ENCODE data around the gene DMAC2.
"Not testable (repeated sequence)": the region's sequence is repeated elsewhere in the genome, so short reads cannot be mapped to it uniquely, and the experiment has no call there.

DMAC2 gene

DNA sequence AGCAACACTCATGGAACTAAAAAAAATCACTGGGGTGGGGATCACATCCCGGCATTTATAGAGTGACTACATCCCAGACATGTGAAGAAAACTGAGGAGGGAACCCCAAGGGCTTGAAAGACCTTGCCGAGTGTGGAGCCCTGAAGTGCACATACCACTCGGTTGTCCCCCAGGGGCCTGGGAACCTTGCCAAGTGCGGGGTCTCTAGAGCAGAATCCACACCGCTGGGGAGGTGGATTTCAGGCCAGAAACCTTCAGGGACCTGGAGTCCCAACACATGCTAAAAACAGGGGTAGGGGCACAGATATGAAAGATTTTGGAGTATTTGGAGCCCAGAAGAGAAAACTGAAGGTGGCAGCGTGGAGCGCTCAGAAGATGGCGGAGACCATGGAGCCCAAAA lies 38.5 kb upstream of the DMAC2 start:
- H3K79me2 ChIP-seq (ENCODE audit: insufficient read depth, low read length), result no peaks in the 10 kb centered on the region
- no peaks in the 10 kb centered on the region for H3K9me2 ChIP-seq (replicated peaks; ENCODE audit: low read depth, low read length)
- H3K36me3 ChIP-seq (ENCODE audit: insufficient read depth, low read length), result no peaks in the 10 kb centered on the region
- no peak overlapping the region for H3K4me3 ChIP-seq (ENCODE audit: low read length, poor library complexity, severe bottlenecking)
- H3K9ac ChIP-seq (ENCODE audit: low read depth, low read length, poor library complexity, severe bottlenecking), result no peak overlapping the region
- H3K4me2 ChIP-seq (ENCODE audit: low read depth, low read length, poor library complexity, severe bottlenecking), result no peak overlapping the region
- TF ChIP-seq, protein P1, sequence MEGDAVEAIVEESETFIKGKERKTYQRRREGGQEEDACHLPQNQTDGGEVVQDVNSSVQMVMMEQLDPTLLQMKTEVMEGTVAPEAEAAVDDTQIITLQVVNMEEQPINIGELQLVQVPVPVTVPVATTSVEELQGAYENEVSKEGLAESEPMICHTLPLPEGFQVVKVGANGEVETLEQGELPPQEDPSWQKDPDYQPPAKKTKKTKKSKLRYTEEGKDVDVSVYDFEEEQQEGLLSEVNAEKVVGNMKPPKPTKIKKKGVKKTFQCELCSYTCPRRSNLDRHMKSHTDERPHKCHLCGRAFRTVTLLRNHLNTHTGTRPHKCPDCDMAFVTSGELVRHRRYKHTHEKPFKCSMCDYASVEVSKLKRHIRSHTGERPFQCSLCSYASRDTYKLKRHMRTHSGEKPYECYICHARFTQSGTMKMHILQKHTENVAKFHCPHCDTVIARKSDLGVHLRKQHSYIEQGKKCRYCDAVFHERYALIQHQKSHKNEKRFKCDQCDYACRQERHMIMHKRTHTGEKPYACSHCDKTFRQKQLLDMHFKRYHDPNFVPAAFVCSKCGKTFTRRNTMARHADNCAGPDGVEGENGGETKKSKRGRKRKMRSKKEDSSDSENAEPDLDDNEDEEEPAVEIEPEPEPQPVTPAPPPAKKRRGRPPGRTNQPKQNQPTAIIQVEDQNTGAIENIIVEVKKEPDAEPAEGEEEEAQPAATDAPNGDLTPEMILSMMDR (conservative IDR thresholded peaks at IDR 0.05; ENCODE audit: low read length), result no peak; the same call in 1 of the 2 replicates
- TF ChIP-seq EZH2phosphoT487 (IDR thresholded peaks at IDR 0.05; ENCODE audit: borderline replicate concordance), result no peak
- no peaks in the 10 kb centered on the region for H3F3A ChIP-seq (ENCODE audit: low read depth)
- no peaks in the 10 kb centered on the region for H3K9me3 ChIP-seq (ENCODE audit: insufficient read depth, low read depth, low read length)
- no peaks in the 10 kb centered on the region for H3K27me3 ChIP-seq (ENCODE audit: insufficient read depth, low read length, poor library complexity, severe bottlenecking)
- H3K4me1 ChIP-seq (ENCODE audit: insufficient read depth, low read length, poor library complexity, severe bottlenecking), result no peaks in the 10 kb centered on the region
- no peaks in the 10 kb centered on the region for H4K20me1 ChIP-seq (ENCODE audit: insufficient read depth, low read length, poor library complexity, severe bottlenecking)
- H2AFZ ChIP-seq (ENCODE audit: low read length), result no peak overlapping the region

DNA sequence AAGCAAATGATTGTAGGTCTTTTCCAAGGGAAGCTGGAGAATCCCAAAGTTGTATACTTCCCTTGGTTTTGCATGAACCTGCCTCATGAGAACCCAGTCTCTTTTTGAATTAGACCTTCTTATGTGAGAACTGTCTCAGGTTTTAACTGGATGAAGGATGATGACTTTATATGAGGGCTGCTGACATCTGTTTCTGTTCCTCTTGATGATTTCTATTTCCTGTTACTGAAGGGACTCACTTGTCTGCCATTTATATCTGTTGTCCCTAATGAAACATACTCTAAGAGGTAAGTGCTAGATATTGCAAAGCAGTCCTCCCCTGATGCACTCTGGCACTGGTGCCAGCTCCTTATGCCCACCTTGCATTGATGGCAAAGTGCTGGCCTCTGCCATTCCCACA lies 36.9 kb upstream of the DMAC2 start:
- H3K9me3 ChIP-seq (ENCODE audit: insufficient read depth, low read depth, low read length), result no peaks in the 10 kb centered on the region
- TF ChIP-seq, protein P1 (conservative IDR thresholded peaks at IDR 0.05; ENCODE audit: low read length), result no peak
- TF ChIP-seq EZH2phosphoT487 (IDR thresholded peaks at IDR 0.05; ENCODE audit: borderline replicate concordance), result no peak

DNA sequence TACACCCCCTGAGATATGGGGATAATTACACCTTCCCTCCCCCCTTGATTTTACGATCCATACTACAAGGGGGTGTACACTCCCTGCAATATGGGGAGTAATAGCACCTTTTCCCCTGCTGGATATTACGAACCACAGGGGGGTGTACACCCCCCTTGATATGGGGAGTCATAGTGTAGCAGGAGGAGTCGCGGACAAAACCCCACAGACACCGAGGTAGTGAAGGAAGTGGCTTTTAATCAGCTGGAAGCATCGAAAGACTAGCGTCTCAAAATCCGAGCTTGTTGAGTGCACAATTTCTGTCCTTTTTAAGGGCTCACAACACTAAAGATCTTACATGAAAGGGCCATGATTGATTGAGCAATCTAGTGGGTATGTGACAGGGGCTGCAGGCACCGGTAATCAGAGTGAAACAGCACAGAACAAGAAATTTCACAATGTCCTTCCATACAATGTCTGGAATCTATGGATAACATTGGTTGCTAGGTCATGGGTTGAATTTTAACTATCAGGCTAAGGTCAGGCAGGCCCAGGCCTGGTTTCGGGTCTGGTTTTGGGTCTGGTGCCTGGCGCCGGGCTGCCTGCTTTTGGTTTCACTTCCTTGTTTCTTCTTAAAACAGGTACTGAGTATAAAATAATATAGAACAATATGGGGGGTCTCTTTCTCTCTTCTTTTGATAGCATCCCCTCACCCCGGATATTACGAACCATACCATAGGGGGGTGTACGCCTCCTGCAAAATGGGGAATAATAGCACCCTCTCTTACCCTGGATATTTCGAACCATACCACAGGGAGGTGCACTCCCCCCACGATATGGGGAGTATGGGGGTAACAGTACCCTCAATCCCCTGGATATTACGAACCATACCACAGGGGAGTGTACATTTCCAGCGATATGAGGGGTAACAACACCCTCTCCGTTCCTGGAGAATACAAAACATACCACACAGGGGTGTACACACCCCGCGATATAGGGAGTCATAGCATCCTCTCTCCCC lies 23.8 kb upstream of the DMAC2 start:
- not testable (repeated sequence) for H3K4me1 ChIP-seq (ENCODE audit: insufficient read depth, low read length, poor library complexity, severe bottlenecking); H3K4me3 ChIP-seq (ENCODE audit: low read length, poor library complexity, severe bottlenecking); H3K79me2 ChIP-seq (ENCODE audit: insufficient read depth, low read length); H3K4me2 ChIP-seq (ENCODE audit: low read depth, low read length, poor library complexity, severe bottlenecking); H3K9me2 ChIP-seq (replicated peaks; ENCODE audit: low read depth, low read length); H4K20me1 ChIP-seq (ENCODE audit: insufficient read depth, low read length, poor library complexity, severe bottlenecking); H3K27me3 ChIP-seq (ENCODE audit: insufficient read depth, low read length, poor library complexity, severe bottlenecking); H3F3A ChIP-seq (ENCODE audit: low read depth); H3K36me3 ChIP-seq (ENCODE audit: insufficient read depth, low read length); H3K9me3 ChIP-seq (ENCODE audit: insufficient read depth, low read depth, low read length); H3K9ac ChIP-seq (ENCODE audit: low read depth, low read length, poor library complexity, severe bottlenecking); H2AFZ ChIP-seq (ENCODE audit: low read length)

More for the DNA sequence above, 36.9 kb upstream of the DMAC2 start:
- H3K4me3 ChIP-seq (ENCODE audit: low read length, poor library complexity, severe bottlenecking), result no peak overlapping the region
- no peak overlapping the region for H2AFZ ChIP-seq (ENCODE audit: low read length)
- H3K9me2 ChIP-seq (replicated peaks; ENCODE audit: low read depth, low read length), result no peaks in the 10 kb centered on the region
- no peaks in the 10 kb centered on the region for H3K36me3 ChIP-seq (ENCODE audit: insufficient read depth, low read length)
- H3K27me3 ChIP-seq (ENCODE audit: insufficient read depth, low read length, poor library complexity, severe bottlenecking), result no peaks in the 10 kb centered on the region
- no peaks in the 10 kb centered on the region for H3F3A ChIP-seq (ENCODE audit: low read depth)
- no peak overlapping the region for H3K4me2 ChIP-seq (ENCODE audit: low read depth, low read length, poor library complexity, severe bottlenecking)
- H4K20me1 ChIP-seq (ENCODE audit: insufficient read depth, low read length, poor library complexity, severe bottlenecking), result no peaks in the 10 kb centered on the region
- no peaks in the 10 kb centered on the region for H3K79me2 ChIP-seq (ENCODE audit: insufficient read depth, low read length)
- no peaks in the 10 kb centered on the region for H3K4me1 ChIP-seq (ENCODE audit: insufficient read depth, low read length, poor library complexity, severe bottlenecking)
- no peak overlapping the region for H3K9ac ChIP-seq (ENCODE audit: low read depth, low read length, poor library complexity, severe bottlenecking)

Data from Loucy (cell line).